IMR-90 (cell line): ENCODE measurements around the gene TRDN.

Experiments
- BHLHE40 ChIP-seq: fragments of 150-350 bp; IDR thresholded peaks from 2 replicates; pipeline ENCODE4 v1.6.1; 2016; ENCODE audit warnings: mild to moderate bottlenecking, low read depth, low read length
- CEBPB ChIP-seq: IDR thresholded peaks from 2 replicates; pipeline ENCODE4 v1.6.1; 2012; ENCODE audit warnings: low read depth, low read length, improper control_type of control experiment
- CHD1 ChIP-seq: IDR thresholded peaks from 2 replicates; pipeline ENCODE4 v1.6.1; 2012; ENCODE audit warnings: low read depth, low read length, improper control_type of control experiment
- CTCF ChIP-seq: conservative IDR thresholded peaks from 2 replicates; pipeline ENCODE4 v1.5.1; 2012; ENCODE audit warnings: mild to moderate bottlenecking, low read depth, low read length, improper control_type of control experiment
- FOS ChIP-seq: fragments of 150-350 bp; IDR thresholded peaks from 2 replicates; pipeline ENCODE4 v1.6.1; 2016; ENCODE audit warnings: low read depth, low read length
- MAFK ChIP-seq: IDR thresholded peaks from 2 replicates; pipeline ENCODE4 v1.6.1; 2012; ENCODE audit warnings: low read depth, low read length, improper control_type of control experiment
- MAZ ChIP-seq: IDR thresholded peaks from 2 replicates; pipeline ENCODE4 v1.6.1; 2012; ENCODE audit warnings: low read depth, mild to moderate bottlenecking, low read length, improper control_type of control experiment, moderate library complexity, borderline replicate concordance
- MXI1 ChIP-seq: IDR thresholded peaks from 2 replicates; pipeline ENCODE4 v1.6.1; 2012; ENCODE audit warnings: low read depth, mild to moderate bottlenecking, low read length, moderate library complexity, borderline replicate concordance
- POLR2A ChIP-seq: IDR thresholded peaks from 2 replicates; pipeline ENCODE4 v1.6.1; 2012; ENCODE audit warnings: mild to moderate bottlenecking, low read depth, low read length
- RAD21 ChIP-seq: IDR thresholded peaks from 2 replicates; pipeline ENCODE4 v1.6.1; 2012; ENCODE audit warnings: low read length, improper control_type of control experiment
- RCOR1 ChIP-seq: IDR thresholded peaks from 2 replicates; pipeline ENCODE4 v1.6.1; 2012; ENCODE audit warnings: mild to moderate bottlenecking, low read length, improper control_type of control experiment; ENCODE audit not compliant: insufficient replicate concordance
- SMC3 ChIP-seq: fragments of 150-350 bp; IDR thresholded peaks from 2 replicates; pipeline ENCODE4 v1.6.1; 2016; ENCODE audit warnings: low read depth, mild to moderate bottlenecking, antibody characterized with exemption, low read length, moderate library complexity
- USF2 ChIP-seq: fragments of 150-350 bp; IDR thresholded peaks from 2 replicates; pipeline ENCODE4 v1.6.1; 2017; ENCODE audit warnings: mild to moderate bottlenecking, antibody characterized with exemption, low read length, low read depth
- TF ChIP-seq, protein P1 (sequence below): fragments of 150-350 bp; IDR thresholded peaks from 2 replicates; pipeline ENCODE4 v1.6.1; 2016; ENCODE audit warnings: low read depth, mild to moderate bottlenecking, low read length, moderate library complexity, borderline replicate concordance

DNA sequence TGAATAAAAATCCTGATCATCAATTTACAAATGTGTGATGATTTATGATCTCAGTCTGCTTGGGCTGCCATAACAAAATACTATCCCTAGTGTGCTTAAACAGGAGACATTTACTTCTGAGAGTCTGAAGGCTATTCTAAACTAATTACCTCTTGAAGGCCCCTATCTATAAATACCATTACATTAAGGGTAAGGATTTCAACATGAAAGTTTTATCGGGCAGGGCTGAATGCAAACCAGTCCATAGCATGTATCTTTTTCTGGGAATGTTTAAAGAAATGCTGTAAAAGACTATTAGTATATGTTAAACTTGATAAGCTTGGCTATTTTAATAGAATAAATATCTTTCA lies 48.2 kb downstream of the TRDN start:
- TF ChIP-seq CTCF, result no peak
- no peak for TF ChIP-seq FOS
- no peak for TF ChIP-seq CEBPB
- no peak for TF ChIP-seq MAZ
- TF ChIP-seq POLR2A, result no peak
- no peak for TF ChIP-seq MXI1
- no peak for TF ChIP-seq RAD21
- no peak for TF ChIP-seq CHD1
- no peak for TF ChIP-seq RCOR1
- no peak for TF ChIP-seq USF2
- no peak for TF ChIP-seq MAFK
- no peak for TF ChIP-seq SMC3
- TF ChIP-seq, protein P1, sequence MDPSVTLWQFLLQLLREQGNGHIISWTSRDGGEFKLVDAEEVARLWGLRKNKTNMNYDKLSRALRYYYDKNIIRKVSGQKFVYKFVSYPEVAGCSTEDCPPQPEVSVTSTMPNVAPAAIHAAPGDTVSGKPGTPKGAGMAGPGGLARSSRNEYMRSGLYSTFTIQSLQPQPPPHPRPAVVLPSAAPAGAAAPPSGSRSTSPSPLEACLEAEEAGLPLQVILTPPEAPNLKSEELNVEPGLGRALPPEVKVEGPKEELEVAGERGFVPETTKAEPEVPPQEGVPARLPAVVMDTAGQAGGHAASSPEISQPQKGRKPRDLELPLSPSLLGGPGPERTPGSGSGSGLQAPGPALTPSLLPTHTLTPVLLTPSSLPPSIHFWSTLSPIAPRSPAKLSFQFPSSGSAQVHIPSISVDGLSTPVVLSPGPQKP, result no peak
- TF ChIP-seq BHLHE40, result no peak
